Smooth muscle cell (in vitro differentiated cells): ENCODE measurements around the gene CYTH1. TPM values are rescaled to one million over a fixed set of nuclear protein-coding genes. Genes with fewer than 3 reads are reported as not detected.
A peak's percentile ranks its signal among the peaks of the same experiment; 100 is the strongest.

ENCODE experiments used
- DNase-seq: peaks from one replicate; lab custom pipeline; 2025; ENCODE audit not compliant: unreplicated experiment; lab: John Stamatoyannopoulos, UW
- H2AFZ ChIP-seq: fragments of 200-600 bp; sonication (generic); 2 replicates; pipeline ENCODE4 v1.6.0; 2016; ENCODE audit warnings: antibody characterized with exemption, low read depth, mild to moderate bottlenecking
- H3F3A ChIP-seq: fragments of 200-600 bp; sonication (generic); 2 replicates; pipeline ENCODE4 v1.6.0; 2017; ENCODE audit warnings: antibody characterized with exemption, low read depth
- H3K27ac ChIP-seq: fragments of 200-600 bp; sonication (generic); 2 replicates; pipeline ENCODE4 v1.5.1; 2016; ENCODE audit warnings: low read depth, mild to moderate bottlenecking
- H3K27me3 ChIP-seq: fragments of 200-600 bp; sonication (generic); 2 replicates; pipeline ENCODE4 v1.6.1; 2016; ENCODE audit warnings: low read depth, mild to moderate bottlenecking
- H3K36me3 ChIP-seq: fragments of 200-600 bp; sonication (generic); 2 replicates; pipeline ENCODE4 v1.5.1; 2016; ENCODE audit warnings: low read depth
- H3K4me1 ChIP-seq: fragments of 200-600 bp; sonication (generic); 2 replicates; pipeline ENCODE4 v1.5.1; 2016; ENCODE audit warnings: low read depth
- H3K4me2 ChIP-seq: fragments of 200-600 bp; sonication (generic); 2 replicates; pipeline ENCODE4 v1.6.0; 2016; ENCODE audit warnings: mild to moderate bottlenecking
- H3K4me3 ChIP-seq: fragments of 200-600 bp; sonication (generic); 2 replicates; pipeline ENCODE4 v1.5.1; 2016; ENCODE audit warnings: mild to moderate bottlenecking
- H3K79me2 ChIP-seq: fragments of 200-600 bp; sonication (generic); 2 replicates; pipeline ENCODE4 v1.6.0; 2016; ENCODE audit warnings: low read depth, mild to moderate bottlenecking
- H3K9ac ChIP-seq: fragments of 200-600 bp; sonication (generic); 2 replicates; pipeline ENCODE4 v1.6.0; 2016; ENCODE audit warnings: low read depth
- H3K9me3 ChIP-seq: fragments of 200-600 bp; sonication (generic); replicated peaks from 2 replicates; pipeline ENCODE4 v1.5.1; 2016; ENCODE audit warnings: low read depth
- H4K20me1 ChIP-seq: fragments of 200-600 bp; sonication (generic); 2 replicates; pipeline ENCODE4 v1.6.0; 2016; ENCODE audit warnings: low read depth
- WGBS: methylation state at CpG from one replicate; pipeline ENCODE4 v1.1.7; 2016; ENCODE audit warnings: low lambda C conversion rate; 5-methylcytosine and 5-hydroxymethylcytosine counted together
- polyA plus RNA-seq: library from polyadenylated mRNA; unstranded; fragments of >200 nt; fragmentation: Nextera tagmentation; extraction: Ambion mirVana; gene quantifications from 2 replicates; pipeline ENCODE4 v1.2.1, GENCODE V29; 2016
- total RNA-seq: library from RNA; depleted of rRNA; stranded (reverse); fragments of >200 nt; gene quantifications from 2 replicates; pipeline ENCODE4 v1.2.3, GENCODE V29; 2014
- TF ChIP-seq, protein P1 (sequence below): fragments of 200-600 bp; sonication (generic); IDR thresholded peaks from 2 replicates; pipeline ENCODE4 v1.5.1; 2017; ENCODE audit warnings: borderline replicate concordance, mild to moderate bottlenecking, antibody characterized with exemption; ENCODE audit not compliant: insufficient read depth, poor library complexity, severe bottlenecking

The CYTH1 gene
- total and polyA plus RNA-seq, 2 experiments from 2014 or later, result 14.1 to 19.3 TPM

DNA sequence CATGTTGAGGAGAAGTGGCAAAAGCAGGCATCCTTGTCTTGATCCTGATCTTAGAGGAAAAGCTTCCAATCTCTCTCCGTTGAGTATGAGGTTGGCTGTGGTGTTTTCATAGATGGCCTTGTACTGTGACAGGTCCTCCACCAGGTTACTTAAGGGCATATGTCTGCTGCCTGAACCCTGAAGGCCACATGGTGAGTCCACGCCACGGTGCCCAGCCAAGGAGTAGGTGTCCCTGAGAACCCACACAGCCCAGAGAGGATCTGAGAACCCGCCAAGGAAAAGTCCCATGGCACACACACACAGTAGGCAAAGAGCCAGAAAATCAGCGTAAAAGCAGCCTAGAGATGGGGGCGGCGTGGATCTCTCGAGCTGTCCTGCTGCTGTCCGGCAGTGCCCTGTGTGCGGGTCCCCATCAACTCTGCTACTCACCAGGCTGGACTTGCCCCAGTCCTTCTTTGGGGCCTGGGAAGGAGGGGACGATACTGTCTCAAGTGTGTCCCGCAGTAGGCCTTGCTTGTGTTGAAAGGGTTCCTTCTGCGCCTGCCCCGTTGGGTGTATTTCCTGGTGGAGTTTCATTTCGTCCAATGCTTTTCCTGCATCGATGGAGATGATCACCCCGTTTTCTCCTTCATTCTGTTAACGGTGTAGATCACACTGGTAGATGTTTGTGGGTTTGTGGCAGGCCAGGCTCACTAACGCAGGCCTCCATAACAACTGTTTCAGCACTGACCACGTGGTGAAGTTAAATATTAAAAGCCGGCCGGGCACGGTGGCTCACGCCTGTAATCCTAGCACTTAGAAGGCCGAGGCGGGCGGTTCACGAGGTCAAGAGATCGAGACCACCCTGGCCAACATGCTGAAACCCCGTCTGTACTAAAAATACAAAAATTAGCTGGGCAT, 114.1 kb downstream of the CYTH1 start:
- TF ChIP-seq, protein P1, sequence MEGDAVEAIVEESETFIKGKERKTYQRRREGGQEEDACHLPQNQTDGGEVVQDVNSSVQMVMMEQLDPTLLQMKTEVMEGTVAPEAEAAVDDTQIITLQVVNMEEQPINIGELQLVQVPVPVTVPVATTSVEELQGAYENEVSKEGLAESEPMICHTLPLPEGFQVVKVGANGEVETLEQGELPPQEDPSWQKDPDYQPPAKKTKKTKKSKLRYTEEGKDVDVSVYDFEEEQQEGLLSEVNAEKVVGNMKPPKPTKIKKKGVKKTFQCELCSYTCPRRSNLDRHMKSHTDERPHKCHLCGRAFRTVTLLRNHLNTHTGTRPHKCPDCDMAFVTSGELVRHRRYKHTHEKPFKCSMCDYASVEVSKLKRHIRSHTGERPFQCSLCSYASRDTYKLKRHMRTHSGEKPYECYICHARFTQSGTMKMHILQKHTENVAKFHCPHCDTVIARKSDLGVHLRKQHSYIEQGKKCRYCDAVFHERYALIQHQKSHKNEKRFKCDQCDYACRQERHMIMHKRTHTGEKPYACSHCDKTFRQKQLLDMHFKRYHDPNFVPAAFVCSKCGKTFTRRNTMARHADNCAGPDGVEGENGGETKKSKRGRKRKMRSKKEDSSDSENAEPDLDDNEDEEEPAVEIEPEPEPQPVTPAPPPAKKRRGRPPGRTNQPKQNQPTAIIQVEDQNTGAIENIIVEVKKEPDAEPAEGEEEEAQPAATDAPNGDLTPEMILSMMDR, result no peak
- Histone ChIP-seq H3K27me3 (no peaks in the 10 kb centered on the region), H3K9me3 (no peaks in the 10 kb centered on the region), H4K20me1 (no peaks in the 10 kb centered on the region), H3K4me1 (peaks cover 11% of the 10 kb centered on the region), H3K79me2 (no peaks in the 10 kb centered on the region), H3K9ac (no peak overlapping the region), H3K27ac (no peak overlapping the region), H3K4me2 (no peak overlapping the region), H2AFZ (no peak overlapping the region), H3K36me3 (no peaks in the 10 kb centered on the region), H3F3A (peaks cover 6% of the 10 kb centered on the region), H3K4me3 (no peak overlapping the region)
- DNase-seq, result no peak
- 97% methylated on average over 30 of the region's 30 CpGs for whole genome bisulfite sequencing

DNA sequence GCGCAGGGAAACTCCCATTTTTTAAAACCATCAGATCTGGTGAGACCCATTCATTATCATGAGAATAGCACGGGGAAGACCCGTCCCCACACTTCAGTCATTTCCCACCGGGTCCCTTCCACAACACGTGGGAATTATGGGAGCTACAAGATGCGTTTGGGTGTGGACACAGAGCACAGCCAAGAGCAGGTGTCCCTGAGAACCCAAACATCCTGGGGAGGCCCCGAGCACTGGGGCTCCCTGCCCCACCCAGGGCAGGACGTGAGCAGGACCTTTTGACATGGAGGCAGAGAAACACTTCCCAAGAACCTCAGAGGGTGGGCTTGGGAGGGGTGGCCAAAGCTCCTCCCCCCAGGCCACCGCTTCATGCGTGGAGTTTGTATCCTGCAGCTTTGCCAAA, 115.0 kb downstream of the CYTH1 start:
- no peaks in the 10 kb centered on the region for H3K9me3 ChIP-seq
- no peaks in the 10 kb centered on the region for H3K27me3 ChIP-seq
- H2AFZ ChIP-seq, result no peak overlapping the region
- H3F3A ChIP-seq, result peaks cover 6% of the 10 kb centered on the region
- no peaks in the 10 kb centered on the region for H3K36me3 ChIP-seq
- no peak overlapping the region for H3K4me3 ChIP-seq
- H3K27ac ChIP-seq, result no peak overlapping the region
- WGBS, result 94% methylated on average over 9 of the region's 10 CpGs
- H3K4me2 ChIP-seq, result no peak overlapping the region
- no peak for DNase-seq
- no peaks in the 10 kb centered on the region for H3K79me2 ChIP-seq
- peaks cover 11% of the 10 kb centered on the region for H3K4me1 ChIP-seq
- no peak overlapping the region for H3K9ac ChIP-seq
- TF ChIP-seq, protein P1, result no peak
- H4K20me1 ChIP-seq, result no peaks in the 10 kb centered on the region

DNA sequence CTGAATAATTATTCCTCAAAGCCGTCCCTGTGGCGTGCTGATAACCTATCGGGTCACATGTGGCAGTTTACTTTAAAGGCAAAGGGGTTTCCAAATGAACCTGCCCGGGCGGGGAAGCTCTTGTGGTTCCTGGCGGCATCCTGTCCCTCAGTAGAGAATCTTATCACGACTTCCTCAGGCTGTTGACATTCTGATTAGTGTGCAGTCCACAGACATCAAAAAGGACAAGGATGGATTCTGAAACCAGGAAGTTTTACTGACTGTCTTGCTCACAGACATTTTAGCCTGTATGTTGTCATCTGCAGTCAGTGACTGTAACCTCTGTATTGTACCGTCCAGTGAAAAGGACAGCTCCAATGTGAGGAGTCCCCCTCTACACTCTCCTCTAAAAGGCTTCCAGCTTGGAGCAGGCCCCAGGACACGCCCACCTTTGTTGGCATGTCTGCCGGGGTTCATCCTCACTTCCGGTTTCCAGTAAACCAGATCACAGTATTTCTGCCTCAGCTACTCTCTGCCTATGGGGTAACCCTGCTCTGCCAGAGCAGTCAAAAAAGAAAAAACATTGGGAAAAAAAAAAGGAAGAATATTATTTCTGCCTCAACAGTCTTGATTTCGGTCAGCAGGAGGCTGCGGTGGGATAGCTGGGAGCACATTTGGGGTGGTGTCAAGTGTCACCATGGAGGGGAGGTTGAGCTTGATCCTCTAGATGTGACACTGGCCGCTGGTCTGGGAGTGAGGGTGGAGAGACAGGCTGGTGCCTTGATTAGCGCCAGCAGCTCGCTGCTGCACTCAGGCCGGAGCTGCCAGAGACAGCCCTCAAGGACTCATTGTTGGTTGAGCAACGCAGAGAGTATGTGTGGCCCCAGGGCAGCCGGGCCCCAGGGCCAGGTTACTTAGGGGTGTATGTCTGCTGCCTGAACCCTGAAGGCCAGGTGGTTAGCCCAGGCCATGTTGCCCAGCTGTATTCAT, 115.8 kb downstream of the CYTH1 start:
- H3K9ac ChIP-seq, result peak overlapping the region; percentile 11
- DNase-seq, result no peak
- peak overlapping the region; percentile 62 for H3K4me2 ChIP-seq
- WGBS, result 53% methylated on average over 19 of the region's 19 CpGs
- no peaks in the 10 kb centered on the region for H4K20me1 ChIP-seq
- TF ChIP-seq, protein P1, result no peak
- no peak overlapping the region for H2AFZ ChIP-seq
- H3K36me3 ChIP-seq, result no peaks in the 10 kb centered on the region
- H3K9me3 ChIP-seq, result no peaks in the 10 kb centered on the region
- no peaks in the 10 kb centered on the region for H3K27me3 ChIP-seq
- peaks cover 6% of the 10 kb centered on the region for H3F3A ChIP-seq
- H3K4me1 ChIP-seq, result peaks cover 11% of the 10 kb centered on the region
- H3K4me3 ChIP-seq, result no peak overlapping the region
- H3K79me2 ChIP-seq, result no peaks in the 10 kb centered on the region
- peak overlapping the region; percentile 66 for H3K27ac ChIP-seq
